Measurements from ENCODE around the gene SNX27. TPM values are rescaled to one million over a fixed set of nuclear protein-coding genes. Genes with fewer than 3 reads are reported as not detected.
"Not testable (repeated sequence)": the region's sequence is repeated elsewhere in the genome, so short reads cannot be mapped to it uniquely, and the experiment has no call there.

The SNX27 gene
- total and polyA plus RNA-seq, 7 donors, result 10.7 to 47.2 (median 41.0) TPM

DNA sequence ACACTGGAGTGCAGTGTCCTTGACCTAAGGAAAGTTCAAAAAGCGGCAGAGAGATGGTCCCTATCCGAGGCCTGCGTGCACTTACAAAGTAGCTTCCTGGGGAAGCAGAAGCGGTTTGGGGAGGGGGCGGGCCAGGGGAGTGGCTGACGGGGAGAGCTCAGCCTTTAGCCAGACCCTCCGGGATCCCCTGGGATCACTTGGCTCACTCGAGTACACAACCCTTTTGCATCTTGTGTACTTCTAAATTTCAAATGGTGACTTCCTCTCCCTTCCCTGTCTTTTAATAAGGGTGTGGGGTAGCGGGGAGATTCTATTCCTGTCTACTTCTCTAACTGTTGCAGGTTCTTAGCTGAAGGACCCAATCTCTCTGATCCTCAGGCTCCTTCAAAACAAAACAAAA lies 18.1 kb upstream of the SNX27 start:
- Histone ChIP-seq H3K4me1 (no peaks in the 10 kb centered on the region), H3K27me3 (ENCODE audit: insufficient read depth in 3 of 3, low read length in 2 of 3) (no peaks in the 10 kb centered on the region), H3K36me3 (ENCODE audit: insufficient read depth in 1 of 2, low read depth in 1 of 2) (no peaks in the 10 kb centered on the region), H3K4me3 (no peak overlapping the region), H3K27ac (no peak overlapping the region), H3K9me3 (no peaks in the 10 kb centered on the region)
- no peak for DNase-seq
- peak in 1 of 4 donors; percentile 15 for ATAC-seq
- TF ChIP-seq, protein P1, sequence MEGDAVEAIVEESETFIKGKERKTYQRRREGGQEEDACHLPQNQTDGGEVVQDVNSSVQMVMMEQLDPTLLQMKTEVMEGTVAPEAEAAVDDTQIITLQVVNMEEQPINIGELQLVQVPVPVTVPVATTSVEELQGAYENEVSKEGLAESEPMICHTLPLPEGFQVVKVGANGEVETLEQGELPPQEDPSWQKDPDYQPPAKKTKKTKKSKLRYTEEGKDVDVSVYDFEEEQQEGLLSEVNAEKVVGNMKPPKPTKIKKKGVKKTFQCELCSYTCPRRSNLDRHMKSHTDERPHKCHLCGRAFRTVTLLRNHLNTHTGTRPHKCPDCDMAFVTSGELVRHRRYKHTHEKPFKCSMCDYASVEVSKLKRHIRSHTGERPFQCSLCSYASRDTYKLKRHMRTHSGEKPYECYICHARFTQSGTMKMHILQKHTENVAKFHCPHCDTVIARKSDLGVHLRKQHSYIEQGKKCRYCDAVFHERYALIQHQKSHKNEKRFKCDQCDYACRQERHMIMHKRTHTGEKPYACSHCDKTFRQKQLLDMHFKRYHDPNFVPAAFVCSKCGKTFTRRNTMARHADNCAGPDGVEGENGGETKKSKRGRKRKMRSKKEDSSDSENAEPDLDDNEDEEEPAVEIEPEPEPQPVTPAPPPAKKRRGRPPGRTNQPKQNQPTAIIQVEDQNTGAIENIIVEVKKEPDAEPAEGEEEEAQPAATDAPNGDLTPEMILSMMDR (IDR thresholded peaks at IDR 0.05), result no peak
- 23 to 28% (median 25%) methylated on average over 9 of the region's 9 CpGs for WGBS, 3 donors
- intact Hi-C loops (cut with DNase I), result loop anchor here (2.0 to 10.0 kb wide), 4 partner anchors 141 to 244 kb away; partner anchors contain the start of gene C2CD4D (in 2 of the 2)

DNA sequence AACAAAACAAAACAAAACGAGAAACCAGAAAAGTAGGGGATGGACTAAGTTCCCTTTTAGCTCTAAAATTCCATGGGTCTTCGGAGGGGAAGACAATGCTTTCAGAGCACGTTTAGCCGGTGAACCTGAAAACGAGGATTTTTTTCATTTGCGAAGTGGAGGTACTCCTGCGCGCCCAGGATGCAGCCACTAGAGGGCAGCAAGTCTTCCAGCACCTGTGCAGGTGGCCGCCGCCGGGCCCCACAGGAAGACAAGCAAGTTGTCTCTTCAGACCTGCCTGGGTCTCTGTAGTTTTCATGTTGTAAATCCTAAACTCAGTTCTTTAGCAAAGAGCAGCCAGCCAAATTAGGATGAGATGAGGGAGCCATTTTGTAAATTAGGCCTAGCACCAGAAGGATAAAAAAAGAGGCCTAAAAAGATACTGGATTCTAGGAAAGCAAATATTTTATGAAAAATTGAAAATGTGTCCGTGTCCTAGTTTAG lies 17.7 kb upstream of the SNX27 start:
- WGBS, 3 donors, result 6 to 10% (median 10%) methylated on average over 12 of the region's 12 CpGs
- intact Hi-C loops (cut with DNase I), result loop anchor here (2.0 to 10.0 kb wide), 4 partner anchors 141 to 243 kb away; partner anchors contain the start of gene C2CD4D (in 2 of the 2)
- no peaks in the 10 kb centered on the region for H3K36me3 ChIP-seq (ENCODE audit: insufficient read depth in 1 of 2, low read depth in 1 of 2)
- H3K27me3 ChIP-seq (ENCODE audit: insufficient read depth in 3 of 3, low read length in 2 of 3), result no peaks in the 10 kb centered on the region
- no peak overlapping the region for H3K4me3 ChIP-seq
- ATAC-seq (peak; percentile 69 to 93 (median 78)), DNase-seq (peak; percentile 72 to 84)
- no peak overlapping the region for H3K27ac ChIP-seq
- TF ChIP-seq, protein P1 (IDR thresholded peaks at IDR 0.05), result peak; percentile 94
- H3K4me1 ChIP-seq, result no peaks in the 10 kb centered on the region
- no peaks in the 10 kb centered on the region for H3K9me3 ChIP-seq

DNA sequence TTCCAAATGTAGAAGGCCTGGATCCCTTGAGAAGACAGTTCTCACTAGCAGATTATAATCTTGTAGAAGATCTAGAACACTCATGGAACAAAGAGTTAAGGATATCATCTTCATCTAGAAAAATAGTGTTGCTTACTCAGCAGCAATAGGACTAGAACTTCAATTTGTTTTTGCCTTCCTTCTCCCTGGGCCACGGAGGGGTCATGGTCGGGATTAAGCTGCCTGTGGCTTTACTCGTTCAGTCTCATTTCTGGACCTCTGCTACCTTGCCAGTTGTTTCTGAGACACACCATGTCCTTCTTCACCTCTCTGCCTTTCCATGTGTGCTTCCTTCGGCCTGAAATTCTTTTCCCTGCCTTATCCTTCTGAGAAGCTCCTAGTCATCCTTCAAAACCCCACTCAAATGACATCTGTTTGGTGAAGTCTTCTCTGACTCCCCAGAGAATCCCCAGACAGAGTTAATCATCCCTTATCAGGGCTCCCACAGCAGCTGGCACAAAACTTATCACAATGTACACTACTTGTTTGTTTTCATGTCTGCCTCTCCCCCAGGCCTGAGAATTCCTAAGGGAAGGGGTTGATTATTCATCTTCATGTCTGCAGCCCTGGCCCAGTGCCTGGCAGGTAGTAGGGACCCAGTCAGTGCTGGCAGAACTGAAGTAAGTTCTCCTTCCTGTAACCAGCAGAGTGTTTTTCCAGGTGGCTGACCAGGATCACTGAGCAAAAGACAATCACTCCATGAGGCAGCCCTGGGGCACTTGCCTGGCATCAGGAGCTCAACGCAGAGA lies 15.5 kb upstream of the SNX27 start:
- Histone ChIP-seq H3K27me3 (ENCODE audit: insufficient read depth in 3 of 3, low read length in 2 of 3) (no peaks in the 10 kb centered on the region), H3K4me1 (no peaks in the 10 kb centered on the region), H3K27ac (no peak overlapping the region), H3K4me3 (no peak overlapping the region), H3K36me3 (ENCODE audit: insufficient read depth in 1 of 2, low read depth in 1 of 2) (no peaks in the 10 kb centered on the region), H3K9me3 (no peaks in the 10 kb centered on the region)
- no peak for DNase-seq
- no peak for ATAC-seq
- TF ChIP-seq, protein P1 (IDR thresholded peaks at IDR 0.05), result no peak
- intact Hi-C loops (cut with DNase I), result loop anchor here in 1 of 2 donors (10.0 kb wide), 1 partner anchor 152 kb away; no protein-coding TSS in a partner anchor
- WGBS, 3 donors, result 87 to 90% (median 89%) methylated on average over 5 of the region's 5 CpGs

DNA sequence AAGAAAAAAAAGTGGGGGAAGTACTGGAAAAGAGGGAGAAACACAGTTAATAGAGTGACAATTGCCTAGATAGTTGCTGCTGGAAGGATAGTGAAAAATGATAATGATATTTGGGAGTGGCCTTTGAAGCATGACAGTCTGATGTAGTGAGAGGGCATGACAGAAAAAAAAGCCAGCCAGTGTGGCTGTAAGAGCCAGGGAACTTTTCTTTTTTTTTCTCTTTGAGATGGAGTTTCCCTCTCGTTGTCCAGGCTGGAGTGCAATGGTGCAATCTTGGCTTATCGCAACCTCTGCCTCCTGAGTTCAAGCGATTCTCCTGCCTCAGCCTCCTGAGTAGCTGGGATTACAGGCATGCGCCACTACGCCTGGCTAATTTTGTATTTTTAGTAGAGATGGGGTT lies 9.3 kb upstream of the SNX27 start:
- H3K4me1 ChIP-seq; H3K27ac ChIP-seq; H3K4me3 ChIP-seq; H3K36me3 ChIP-seq (ENCODE audit: insufficient read depth in 1 of 2, low read depth in 1 of 2); H3K27me3 ChIP-seq (ENCODE audit: insufficient read depth in 3 of 3, low read length in 2 of 3); DNase-seq; H3K9me3 ChIP-seq; ATAC-seq; intact Hi-C loops (cut with DNase I): not testable (repeated sequence)
- 60 to 80% (median 77%) methylated on average over 3 to 5 of the region's 5 CpGs for WGBS, 3 donors

DNA sequence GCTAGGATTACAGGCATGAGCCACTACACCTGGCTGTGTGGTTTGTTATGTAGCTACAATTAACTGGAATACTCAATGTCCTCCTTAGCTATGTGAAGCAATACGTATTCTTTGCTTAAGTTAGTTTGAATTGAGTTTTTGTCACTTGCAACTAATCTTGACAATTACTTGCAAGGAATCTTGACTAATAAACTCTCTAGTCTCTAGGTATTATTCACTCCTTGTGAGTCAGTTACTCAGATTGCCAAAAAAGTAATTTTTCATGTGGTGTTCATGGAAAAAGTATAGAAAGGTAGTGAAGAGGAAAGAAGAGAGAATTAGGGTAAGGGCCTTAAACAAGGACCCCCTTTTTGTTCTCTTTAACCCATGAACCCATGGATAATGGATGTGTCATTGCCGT lies 7.6 kb upstream of the SNX27 start:
- TF ChIP-seq, protein P1 (IDR thresholded peaks at IDR 0.05), result no peak
- Histone ChIP-seq H3K27ac (no peak overlapping the region), H3K4me1 (no peaks in the 10 kb centered on the region), H3K36me3 (ENCODE audit: insufficient read depth in 1 of 2, low read depth in 1 of 2) (no peaks in the 10 kb centered on the region), H3K4me3 (no peak overlapping the region), H3K27me3 (ENCODE audit: insufficient read depth in 3 of 3, low read length in 2 of 3) (no peaks in the 10 kb centered on the region), H3K9me3 (no peaks in the 10 kb centered on the region)
- 55 to 77% (median 60%) methylated on average over 2 of the region's 2 CpGs for WGBS, 3 donors
- DNase-seq (no peak), ATAC-seq (no peak)
- intact Hi-C loops (cut with DNase I), result no loop called here

Data from psoas muscle (tissue), 8 donors.